Spleen (tissue), 11 donors: Measurements from ENCODE around the gene MEIS2. TPM values are rescaled to one million over a fixed set of nuclear protein-coding genes. Genes with fewer than 3 reads are reported as not detected.

Source experiments
- DNase-seq: peaks from one replicate; pipeline ENCODE4 v3.0.0-alpha.2; 2020
- H3K27ac ChIP-seq, 8 donors: fragments of 200-600 bp; sonication (generic) in 7 of 8; 1 replicate in 4 of 8; 2 replicates in 4 of 8; pipeline versions ENCODE4 v1.5.0 to v1.8.0; 2016 to 2021; ENCODE audit warnings: inconsistent platforms in 4 of 8, mild to moderate bottlenecking in 4 of 8, moderate library complexity in 1 of 8
- H3K27me3 ChIP-seq, 7 donors: fragments of 200-600 bp; sonication (generic) in 6 of 7; replicated peaks in 1 of 7; 1 replicate in 4 of 7; 2 replicates in 3 of 7; pipeline versions ENCODE4 v1.5.0 to v1.8.0; 2016 to 2021; ENCODE audit warnings: inconsistent platforms in 3 of 7, mild to moderate bottlenecking in 1 of 7
- H3K36me3 ChIP-seq, 6 donors: fragments of 200-600 bp; sonication (generic) in 5 of 6; 1 replicate in 4 of 6; 2 replicates in 2 of 6; pipeline versions ENCODE4 v1.5.0 to v1.8.0; 2016 to 2021; ENCODE audit warnings: inconsistent platforms in 2 of 6
- H3K4me1 ChIP-seq, 6 donors: fragments of 200-600 bp; sonication (generic) in 5 of 6; 1 replicate in 3 of 6; 2 replicates in 3 of 6; pipeline versions ENCODE4 v1.5.0 to v1.8.0; 2016 to 2021; ENCODE audit warnings: inconsistent platforms in 3 of 6
- H3K4me3 ChIP-seq, 8 donors: fragments of 200-600 bp; sonication (generic) in 7 of 8; 1 replicate in 4 of 8; 2 replicates in 4 of 8; pipeline versions ENCODE4 v1.5.0 to v1.8.0; 2016 to 2021; ENCODE audit warnings: inconsistent platforms in 4 of 8, mild to moderate bottlenecking in 4 of 8, moderate library complexity in 2 of 8
- H3K9me3 ChIP-seq, 8 donors: fragments of 200-600 bp; sonication (generic) in 7 of 8; 1 replicate in 4 of 8; 2 replicates in 4 of 8; pipeline versions ENCODE4 v1.5.0 to v1.8.0; 2016 to 2021; ENCODE audit warnings: inconsistent platforms in 4 of 8
- CTCF ChIP-seq, 11 experiments: fragments of 200-600 bp in 7 of 11; fragments of 450-650 bp in 4 of 11; sonication (generic) in 4 of 11; IDR thresholded peaks in 8 of 11; conservative IDR thresholded peaks in 3 of 11; 1 replicate in 7 of 11; 2 replicates in 4 of 11; pipeline versions ENCODE4 v1.4.0 to v1.8.0; 2016 to 2021; ENCODE audit warnings: antibody characterized with exemption in 11 of 11, inconsistent platforms in 4 of 11, mild to moderate bottlenecking in 1 of 11
- POLR2A ChIP-seq, 3 donors: fragments of 450-650 bp; IDR thresholded peaks; one replicate each; pipeline ENCODE4 v1.5.1; 2017; ENCODE audit warnings: antibody characterized with exemption in 3 of 3, mild to moderate bottlenecking in 1 of 3
- POLR2AphosphoS5 ChIP-seq, 3 donors: sonication (generic); formaldehyde crosslinking; IDR thresholded peaks; one replicate each; pipeline ENCODE4 v1.5.1; 2017; ENCODE audit warnings: antibody characterized with exemption in 3 of 3
- WGBS, 5 donors: extraction: QIAGEN DNeasy Blood & Tissue Kit in 3 of 5; methylation state at CpG; one replicate each; pipeline versions ENCODE4 v1.1.5 to v1.1.7; 2013 to 2018; 5-methylcytosine and 5-hydroxymethylcytosine counted together
- intact Hi-C: fragments of 100-400 bp; cut with DNase I; formaldehyde crosslinking; loops from one replicate; pipeline ENCODE4 v1.15.0; 2023; ENCODE audit warnings: low total_unique reads
- polyA plus RNA-seq, 3 donors: library from polyadenylated mRNA; stranded (reverse); fragments of 200-250 nt; gene quantifications; one replicate each; pipeline ENCODE4 v1.2.1, GENCODE V29; 2013
- total RNA-seq, 7 donors: library from RNA; depleted of rRNA in 3 of 7; stranded (reverse); fragments of >200 nt in 3 of 7; fragmentation: NEBNext Ultra II Directional in 4 of 7; extraction: Animal tissue kit (Norgen Biotek cat#: 25700) in 4 of 7; gene quantifications; one replicate each; pipeline versions ENCODE4 v1.1.0 to v1.2.1, GENCODE V29; 2016 to 2021
- donor health status: healthy with polysubstance abuse.
- donor health status: DM: no; HTN: no; CAD: no; lungs with moderate emphysema.
- donor health status: DM: no; HTN: no; CAD: no.
- donor health status: Bipolar disorder and iron deficiency.
- donor health status: healthy.
- donor health status: DM: no; HTN: no; CAD: no.
- donor health status: DM: yes; HTN: yes; CAD: no.

Gene MEIS2
- total and polyA plus RNA-seq, 10 donors: 2.6 to 57.2 (median 23.5) TPM

- no peak for DNase-seq
- no peaks in the 10 kb centered on the region for H3K27me3 ChIP-seq
- H3K4me1 ChIP-seq: no peaks in the 10 kb centered on the region
- H3K4me3 ChIP-seq: no peak overlapping the region
- peaks cover 0 to 9% (median 0%) of the 10 kb centered on the region in 8 donors for H3K9me3 ChIP-seq
- H3K36me3 ChIP-seq: no peaks in the 10 kb centered on the region
- no peak overlapping the region for H3K27ac ChIP-seq
- WGBS, 5 donors: 86 to 95% (median 94%) methylated on average over 1 of the region's 1 CpG
- intact Hi-C loops: no loop called here
- TF ChIP-seq POLR2A (IDR thresholded peaks at IDR 0.05) (no peak), CTCF (IDR thresholded peaks at IDR 0.05 in 8 of 11, conservative IDR thresholded peaks at IDR 0.05 in 3 of 11) (no peak), POLR2AphosphoS5 (IDR thresholded peaks at IDR 0.05) (no peak)
These were observed 100.6 kb downstream of the MEIS2 start for GRCh38 chr15:36999778-37000177.

DNA sequence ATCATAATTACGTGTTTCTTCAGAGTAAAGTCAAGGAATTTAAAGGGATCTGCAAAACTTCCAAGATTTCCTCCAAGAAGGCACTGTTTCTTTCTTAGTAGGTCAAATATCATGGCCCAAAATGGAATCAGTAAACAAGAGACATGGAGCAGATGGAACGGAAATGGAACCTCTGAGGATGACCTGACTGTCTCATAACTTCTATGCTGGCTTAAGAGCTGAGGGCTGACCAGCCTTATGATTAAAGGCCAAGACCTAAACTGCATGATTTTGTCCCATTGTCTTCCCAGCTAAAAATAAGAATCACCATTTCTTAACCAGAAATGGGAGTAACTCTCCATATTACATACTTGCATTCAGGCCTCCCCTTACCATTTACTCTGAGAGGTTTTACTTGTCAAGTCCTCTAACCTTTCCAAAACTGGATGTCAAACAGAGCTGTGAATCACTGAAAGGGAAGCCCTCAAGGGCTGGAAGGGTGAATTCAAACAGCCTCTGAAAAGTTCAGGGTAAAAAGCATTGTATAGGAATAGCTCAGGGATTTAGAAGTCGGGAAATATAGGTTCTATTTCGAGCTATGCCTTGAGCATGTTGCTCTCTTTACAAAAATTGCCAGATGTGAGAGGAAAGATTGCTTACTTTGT, 103.7 kb downstream of the MEIS2 start:
- WGBS, 5 donors: 71 to 83% (median 78%) methylated on average over 4 of the region's 4 CpGs
- no peak overlapping the region for H3K4me3 ChIP-seq

GRCh38 chr15:36996121-36996520, 104.2 kb downstream of the MEIS2 start:
- no peak overlapping the region for H3K27ac ChIP-seq
- 61 to 83% (median 79%) methylated on average over 2 of the region's 2 CpGs for WGBS, 5 donors
- no peaks in the 10 kb centered on the region for H3K9me3 ChIP-seq
- no peak for TF ChIP-seq CTCF (IDR thresholded peaks at IDR 0.05 in 8 of 11, conservative IDR thresholded peaks at IDR 0.05 in 3 of 11)
- no peak for TF ChIP-seq POLR2A (IDR thresholded peaks at IDR 0.05)
- TF ChIP-seq POLR2AphosphoS5 (IDR thresholded peaks at IDR 0.05): no peak
- H3K36me3 ChIP-seq: no peaks in the 10 kb centered on the region
- H3K4me1 ChIP-seq: no peaks in the 10 kb centered on the region
- intact Hi-C loops: no loop called here
- no peak overlapping the region for H3K4me3 ChIP-seq
- DNase-seq: no peak
- no peaks in the 10 kb centered on the region for H3K27me3 ChIP-seq

More for the DNA sequence above, 103.7 kb downstream of the MEIS2 start:
- no peak for DNase-seq
- TF ChIP-seq POLR2AphosphoS5 (IDR thresholded peaks at IDR 0.05): no peak
- TF ChIP-seq POLR2A (IDR thresholded peaks at IDR 0.05): no peak
- TF ChIP-seq CTCF (IDR thresholded peaks at IDR 0.05 in 8 of 11, conservative IDR thresholded peaks at IDR 0.05 in 3 of 11): no peak
- Histone ChIP-seq H3K27me3 (no peaks in the 10 kb centered on the region), H3K27ac (peak overlapping the region in 1 of 8 donors; percentile 17), H3K4me1 (no peaks in the 10 kb centered on the region), H3K9me3 (no peaks in the 10 kb centered on the region), H3K36me3 (no peaks in the 10 kb centered on the region)
- intact Hi-C loops: no loop called here

DNA sequence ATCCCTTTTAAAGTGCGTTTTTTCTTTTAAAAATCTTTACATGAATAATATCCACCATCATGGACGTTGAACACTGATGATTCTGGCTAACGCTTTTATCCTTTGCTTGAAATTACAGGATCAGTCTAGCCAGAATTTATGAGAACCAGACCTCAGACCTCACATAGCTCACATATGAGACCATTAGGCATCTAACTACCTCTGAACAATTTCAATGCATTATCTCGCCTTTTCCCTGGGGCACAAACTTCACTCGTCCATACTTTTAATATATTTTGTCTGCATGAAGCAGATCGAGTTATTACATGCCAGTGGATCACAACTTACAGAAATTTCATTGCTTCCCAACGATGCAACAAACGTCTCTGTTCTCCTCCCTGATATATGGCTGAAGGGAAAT, 105.6 kb downstream of the MEIS2 start:
- no peaks in the 10 kb centered on the region for H3K27me3 ChIP-seq
- TF ChIP-seq POLR2A (IDR thresholded peaks at IDR 0.05): no peak
- no peak for TF ChIP-seq CTCF (IDR thresholded peaks at IDR 0.05 in 8 of 11, conservative IDR thresholded peaks at IDR 0.05 in 3 of 11)
- no peak for TF ChIP-seq POLR2AphosphoS5 (IDR thresholded peaks at IDR 0.05)
- DNase-seq: no peak
- H3K4me3 ChIP-seq: no peak overlapping the region
- H3K4me1 ChIP-seq: no peaks in the 10 kb centered on the region
- no peak overlapping the region for H3K27ac ChIP-seq
- intact Hi-C loops: no loop called here
- no peaks in the 10 kb centered on the region for H3K36me3 ChIP-seq
- WGBS, 5 donors: 83 to 90% (median 85%) methylated on average over 8 of the region's 8 CpGs
- H3K9me3 ChIP-seq: no peaks in the 10 kb centered on the region
